Thyroid gland (tissue), 4 donors: ENCODE measurements around the gene PRODH2.
"Not testable (repeated sequence)": the region's sequence is repeated elsewhere in the genome, so short reads cannot be mapped to it uniquely, and the experiment has no call there.

Source experiments
- POLR2A ChIP-seq, 2 donors: fragments of 450-650 bp; IDR thresholded peaks; one replicate each; pipeline ENCODE4 v1.6.1; 2017; ENCODE audit warnings: antibody characterized with exemption in 2 of 2, mild to moderate bottlenecking in 2 of 2, moderate library complexity in 1 of 2
- TF ChIP-seq, protein P1 (sequence below), 6 experiments: fragments of 200-600 bp in 3 of 6; fragments of 450-650 bp in 3 of 6; sonication (generic) in 3 of 6; IDR thresholded peaks; one replicate each; pipeline ENCODE4 v1.5.1; 2016 to 2019; ENCODE audit warnings: antibody characterized with exemption in 6 of 6, mild to moderate bottlenecking in 2 of 6, inconsistent platforms in 1 of 6, moderate library complexity in 1 of 6

DNA sequence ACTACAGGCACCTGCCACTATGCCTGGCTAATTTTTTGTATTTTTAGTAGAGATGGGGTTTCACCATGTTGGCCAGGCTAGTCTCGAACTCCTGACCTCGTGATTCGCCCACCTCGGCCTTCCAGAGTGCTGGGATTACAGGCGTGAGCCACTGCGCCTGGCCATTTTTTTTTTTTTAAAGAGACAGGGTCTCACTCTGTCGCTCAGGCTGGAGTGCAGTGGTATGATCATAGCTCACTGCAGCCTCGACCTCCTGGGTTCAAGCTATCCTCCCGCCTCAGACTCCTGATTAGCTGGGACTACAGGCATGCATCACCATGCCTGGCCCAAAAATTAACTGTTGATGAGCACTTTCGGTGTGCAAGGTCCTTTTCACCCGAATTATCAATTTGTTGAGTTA, 23.5 kb upstream of the PRODH2 start:
- TF ChIP-seq, protein P1, sequence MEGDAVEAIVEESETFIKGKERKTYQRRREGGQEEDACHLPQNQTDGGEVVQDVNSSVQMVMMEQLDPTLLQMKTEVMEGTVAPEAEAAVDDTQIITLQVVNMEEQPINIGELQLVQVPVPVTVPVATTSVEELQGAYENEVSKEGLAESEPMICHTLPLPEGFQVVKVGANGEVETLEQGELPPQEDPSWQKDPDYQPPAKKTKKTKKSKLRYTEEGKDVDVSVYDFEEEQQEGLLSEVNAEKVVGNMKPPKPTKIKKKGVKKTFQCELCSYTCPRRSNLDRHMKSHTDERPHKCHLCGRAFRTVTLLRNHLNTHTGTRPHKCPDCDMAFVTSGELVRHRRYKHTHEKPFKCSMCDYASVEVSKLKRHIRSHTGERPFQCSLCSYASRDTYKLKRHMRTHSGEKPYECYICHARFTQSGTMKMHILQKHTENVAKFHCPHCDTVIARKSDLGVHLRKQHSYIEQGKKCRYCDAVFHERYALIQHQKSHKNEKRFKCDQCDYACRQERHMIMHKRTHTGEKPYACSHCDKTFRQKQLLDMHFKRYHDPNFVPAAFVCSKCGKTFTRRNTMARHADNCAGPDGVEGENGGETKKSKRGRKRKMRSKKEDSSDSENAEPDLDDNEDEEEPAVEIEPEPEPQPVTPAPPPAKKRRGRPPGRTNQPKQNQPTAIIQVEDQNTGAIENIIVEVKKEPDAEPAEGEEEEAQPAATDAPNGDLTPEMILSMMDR (IDR thresholded peaks at IDR 0.05), result not testable (repeated sequence)
- not testable (repeated sequence) for TF ChIP-seq POLR2A (IDR thresholded peaks at IDR 0.05)
